Spleen (tissue), 7 donors: ENCODE measurements around the gene ZMIZ1.

Source experiments
- CTCF ChIP-seq, 11 experiments: fragments of 200-600 bp in 7 of 11; fragments of 450-650 bp in 4 of 11; sonication (generic) in 4 of 11; IDR thresholded peaks in 8 of 11; conservative IDR thresholded peaks in 3 of 11; 1 replicate in 7 of 11; 2 replicates in 4 of 11; pipeline versions ENCODE4 v1.4.0 to v1.8.0; 2016 to 2021; ENCODE audit warnings: antibody characterized with exemption in 11 of 11, inconsistent platforms in 4 of 11, mild to moderate bottlenecking in 1 of 11
- POLR2A ChIP-seq, 3 donors: fragments of 450-650 bp; IDR thresholded peaks; one replicate each; pipeline ENCODE4 v1.5.1; 2017; ENCODE audit warnings: antibody characterized with exemption in 3 of 3, mild to moderate bottlenecking in 1 of 3
- donor health status: DM: no; HTN: no; CAD: no; lungs with moderate emphysema.
- donor health status: DM: no; HTN: no; CAD: no.
- donor health status: DM: no; HTN: no; CAD: no.

- no peak for TF ChIP-seq CTCF (IDR thresholded peaks at IDR 0.05 in 8 of 11, conservative IDR thresholded peaks at IDR 0.05 in 3 of 11)
- no peak for TF ChIP-seq POLR2A (IDR thresholded peaks at IDR 0.05)
Observed at GRCh38 chr10:79065853-79066252, 2.9 kb upstream of the ZMIZ1 start.
